Endometrium (tissue), 2 donors: ENCODE measurements around the gene PLRG1.

Experiments used
- FAIRE-seq: peaks from 2 replicates; lab custom pipeline; 2012; peaks lifted over from hg19 to GRCh38; lab: Jason Lieb, UNC
- donor health status: control.
- donor health status: control.

Gene PLRG1

GRCh38 chr4:154517591-154517990 is 32.6 kb downstream of the PLRG1 start:
- FAIRE-seq = no peak

GRCh38 chr4:154516318-154517029 is 33.7 kb downstream of the PLRG1 start:
- no peak for FAIRE-seq

GRCh38 chr4:154511981-154512380 is 38.2 kb downstream of the PLRG1 start:
- no peak for FAIRE-seq

- no peak for FAIRE-seq
These were observed 38.7 kb downstream of the PLRG1 start for GRCh38 chr4:154511548-154511947.

- FAIRE-seq = no peak
These were observed 43.0 kb downstream of the PLRG1 start for GRCh38 chr4:154507156-154507555.

- peak; percentile 79 for FAIRE-seq
These were observed 43.9 kb downstream of the PLRG1 start for GRCh38 chr4:154506253-154506652.

GRCh38 chr4:154503598-154503997 is 46.6 kb downstream of the PLRG1 start:
- no peak for FAIRE-seq

GRCh38 chr4:154502111-154502510 is 48.1 kb downstream of the PLRG1 start:
- FAIRE-seq = no peak

- no peak for FAIRE-seq
These were observed 52.3 kb downstream of the PLRG1 start for GRCh38 chr4:154497889-154498288.

GRCh38 chr4:154495867-154496266 is 54.3 kb downstream of the PLRG1 start:
- no peak for FAIRE-seq

GRCh38 chr4:154492288-154492687 is 57.9 kb downstream of the PLRG1 start:
- FAIRE-seq = no peak

- FAIRE-seq = no peak
These were observed 58.6 kb downstream of the PLRG1 start, which contains the start of gene DCHS2 for GRCh38 chr4:154491341-154492271. Gene DCHS2 (minus strand): TSS chr4:154491799. CDS start chr4:154491355, 444 bp downstream.

- FAIRE-seq = no peak
These were observed 59.4 kb downstream of the PLRG1 start for GRCh38 chr4:154490583-154491340.

GRCh38 chr4:154490234-154490582 is 60.0 kb downstream of the PLRG1 start:
- FAIRE-seq = no peak

- no peak for FAIRE-seq
These were observed 60.5 kb downstream of the PLRG1 start for GRCh38 chr4:154489558-154490233.

GRCh38 chr4:154487145-154487544 is 63.1 kb downstream of the PLRG1 start:
- FAIRE-seq = no peak

GRCh38 chr4:154485127-154485773 is 65.0 kb downstream of the PLRG1 start:
- no peak for FAIRE-seq
